Measurements from ENCODE around the gene LYPLA2.
"Not testable (repeated sequence)": the region's sequence is repeated elsewhere in the genome, so short reads cannot be mapped to it uniquely, and the experiment has no call there.

LYPLA2 gene

DNA sequence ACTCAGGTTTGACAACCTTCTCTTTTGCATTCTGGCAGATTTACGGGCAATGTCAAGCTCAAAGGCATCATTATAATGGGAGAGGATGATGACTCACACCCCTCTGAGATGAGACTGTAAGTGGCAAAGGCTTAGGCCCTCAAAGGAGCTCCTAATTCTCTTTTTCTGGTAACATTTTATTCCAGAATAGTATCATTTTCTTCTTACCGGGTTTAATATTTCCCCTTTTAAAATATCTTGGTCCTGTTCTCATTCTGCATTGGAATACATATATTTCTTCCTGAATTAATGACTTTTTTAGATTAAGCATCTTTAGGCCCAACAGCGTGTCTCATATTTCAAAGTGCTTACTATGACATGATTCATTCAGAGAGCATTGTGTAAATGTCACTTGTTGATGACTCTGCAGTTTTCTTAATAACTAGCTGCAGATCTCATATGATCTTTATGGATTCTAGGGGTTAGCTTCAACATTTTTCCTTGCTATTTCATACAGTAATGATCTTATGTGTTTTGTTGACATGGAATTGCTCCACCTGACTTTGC is 11.0 kb upstream of the LYPLA2 start:
- DNase-seq (ENCODE audit: low read depth), result no peak

- DNase-seq (ENCODE audit: low read depth), result not testable (repeated sequence)
Measured at GRCh38 chr1:23783141-23783540, 7.8 kb upstream of the LYPLA2 start.

DNA sequence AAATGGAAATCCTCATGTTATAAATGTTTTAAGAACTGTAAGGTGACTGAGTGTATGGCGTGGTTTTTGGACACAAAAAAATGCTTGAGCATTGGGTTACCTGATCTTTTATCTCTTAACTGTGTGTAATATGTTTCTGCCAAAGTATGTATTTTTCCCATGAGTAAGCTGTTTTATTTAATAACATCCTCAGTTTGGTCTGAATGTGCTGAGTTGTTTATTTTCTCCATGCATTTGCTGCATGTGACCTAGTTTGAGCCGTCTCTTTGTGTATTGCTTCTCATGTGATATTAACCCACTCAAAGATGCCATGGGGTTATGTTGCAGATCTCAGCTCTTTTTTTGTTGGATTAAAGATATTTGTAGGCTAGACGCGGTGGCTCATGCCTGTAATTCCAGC is 6.1 kb upstream of the LYPLA2 start:
- no peak for DNase-seq (ENCODE audit: low read depth)

- no peak for DNase-seq (ENCODE audit: low read depth)
Measured at GRCh38 chr1:23787701-23788100, 3.2 kb upstream of the LYPLA2 start.

DNA sequence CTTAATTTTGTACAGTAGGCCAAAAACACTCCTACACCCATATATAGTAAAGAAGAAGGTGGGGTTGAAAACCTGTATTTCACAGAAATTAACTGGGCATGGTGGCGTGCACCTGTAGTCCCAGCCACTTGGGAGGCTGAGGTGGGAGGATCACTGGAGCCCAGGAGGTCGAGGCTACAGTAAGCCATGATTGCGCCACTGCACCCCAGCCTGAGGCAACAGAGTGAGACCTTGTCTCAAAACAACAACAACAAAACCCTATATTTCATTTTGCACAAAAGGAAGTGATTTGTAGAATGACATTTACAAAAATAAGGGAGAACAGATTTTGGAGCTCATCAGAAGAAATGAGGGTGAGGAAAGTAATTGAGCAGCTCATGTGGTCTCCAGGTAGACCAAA is 2.2 kb upstream of the LYPLA2 start:
- DNase-seq (ENCODE audit: low read depth), result no peak

DNA sequence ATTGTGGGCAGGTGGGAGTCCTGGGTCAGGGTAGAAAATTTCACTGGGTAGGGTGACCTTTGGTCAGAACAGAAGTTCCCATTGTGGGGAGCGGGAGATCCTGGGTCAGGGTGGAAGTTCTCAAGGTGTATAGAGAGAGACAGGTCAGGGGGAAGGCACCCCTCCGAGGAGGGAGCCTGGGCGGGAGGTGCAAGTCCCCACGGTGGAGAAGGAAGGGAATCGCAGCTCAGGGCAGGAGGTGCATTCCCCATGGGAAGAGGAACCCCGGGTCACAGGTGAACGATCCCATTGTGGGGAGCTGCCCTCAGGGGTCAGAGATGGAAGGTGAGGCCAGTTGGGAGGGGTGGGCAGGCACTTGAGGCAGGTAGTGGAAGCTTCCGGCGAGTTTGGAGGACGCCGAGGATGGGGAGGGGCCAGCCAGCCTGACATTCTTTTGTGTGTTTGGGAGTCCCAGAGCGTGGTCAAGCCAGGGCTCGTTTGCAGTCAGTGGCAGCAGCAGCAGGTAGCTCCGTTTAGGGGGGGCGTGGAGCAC is 637 bp downstream of the LYPLA2 start:
- DNase-seq (ENCODE audit: low read depth), result no peak

DNA sequence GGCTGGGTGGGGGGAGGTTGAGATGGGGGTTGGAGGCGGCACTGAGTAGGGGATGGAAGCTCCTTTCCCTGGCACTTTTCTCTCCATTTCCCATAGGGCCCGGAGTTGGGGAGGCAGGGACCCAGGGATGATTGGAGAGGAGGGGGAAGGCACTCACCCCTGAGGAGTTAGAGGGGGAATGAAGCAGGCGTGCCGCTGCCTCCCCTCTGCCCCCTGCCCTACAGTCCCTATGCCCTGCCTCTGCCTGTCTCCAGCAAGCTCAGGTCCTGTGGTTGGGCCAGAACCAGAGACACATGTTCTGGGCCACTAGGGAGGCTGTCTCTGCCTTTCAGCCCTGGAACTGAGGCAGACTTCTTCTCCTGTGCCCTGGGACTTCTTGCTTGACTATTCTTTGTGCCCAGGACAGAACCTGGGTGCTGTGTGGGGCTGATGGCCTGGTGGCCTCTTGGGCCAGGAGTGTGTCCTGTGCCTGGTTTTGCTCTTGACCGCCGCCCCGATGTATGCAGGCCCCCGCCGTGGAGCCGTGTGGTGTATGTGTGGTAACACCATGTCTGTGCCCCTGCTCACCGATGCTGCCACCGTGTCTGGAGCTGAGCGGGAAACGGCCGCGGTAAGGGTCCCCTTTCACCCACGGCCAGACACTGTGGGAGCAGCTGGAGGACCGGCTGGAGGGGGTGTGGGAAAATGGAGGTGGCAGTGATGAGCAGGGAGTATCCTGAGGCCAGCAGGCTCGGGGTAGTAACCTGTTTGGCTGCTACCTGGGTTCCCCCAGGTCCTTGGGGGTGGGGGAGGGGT is 1.4 kb downstream of the LYPLA2 start:
- no peak for DNase-seq (ENCODE audit: low read depth)

GRCh38 chr1:23793018-23793781 is 2.3 kb downstream of the LYPLA2 start:
- DNase-seq (ENCODE audit: low read depth), result no peak

DNA sequence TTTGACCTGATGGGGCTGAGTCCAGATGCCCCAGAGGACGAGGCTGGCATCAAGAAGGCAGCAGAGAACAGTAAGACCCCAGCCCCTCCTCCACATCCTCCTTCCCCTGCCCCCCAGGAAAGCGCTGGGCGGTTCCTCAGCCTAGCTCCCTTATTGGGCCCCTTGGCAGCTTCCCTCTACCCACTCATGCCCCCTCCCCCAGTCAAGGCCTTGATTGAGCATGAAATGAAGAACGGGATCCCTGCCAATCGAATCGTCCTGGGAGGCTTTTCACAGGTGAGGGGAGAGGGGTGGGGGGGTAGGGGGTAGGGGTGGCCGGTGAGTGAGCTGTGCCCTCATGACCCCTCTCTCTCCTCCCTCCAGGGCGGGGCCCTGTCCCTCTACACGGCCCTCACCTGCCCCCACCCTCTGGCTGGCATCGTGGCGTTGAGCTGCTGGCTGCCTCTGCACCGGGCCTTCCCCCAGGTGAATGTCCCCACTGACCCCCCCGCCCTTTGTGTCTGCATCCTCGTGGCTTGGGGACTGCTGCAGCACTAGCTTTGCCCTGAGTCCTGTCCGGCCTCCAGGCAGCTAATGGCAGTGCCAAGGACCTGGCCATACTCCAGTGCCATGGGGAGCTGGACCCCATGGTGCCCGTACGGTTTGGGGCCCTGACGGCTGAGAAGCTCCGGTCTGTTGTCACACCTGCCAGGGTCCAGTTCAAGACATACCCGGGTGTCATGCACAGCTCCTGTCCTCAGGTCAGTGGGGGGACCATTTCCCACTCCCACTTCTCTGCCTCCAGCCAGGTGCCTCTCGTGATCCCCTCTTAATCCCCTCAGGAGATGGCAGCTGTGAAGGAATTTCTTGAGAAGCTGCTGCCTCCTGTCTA is 3.2 kb downstream of the LYPLA2 start:
- no peak for DNase-seq (ENCODE audit: low read depth)

- not testable (repeated sequence) for DNase-seq (ENCODE audit: low read depth)
Measured at GRCh38 chr1:23794732-23795182, 3.8 kb downstream of the LYPLA2 start.

- no peak for DNase-seq (ENCODE audit: low read depth)
Measured at GRCh38 chr1:23795676-23796465, 4.9 kb downstream of the LYPLA2 start.

DNA sequence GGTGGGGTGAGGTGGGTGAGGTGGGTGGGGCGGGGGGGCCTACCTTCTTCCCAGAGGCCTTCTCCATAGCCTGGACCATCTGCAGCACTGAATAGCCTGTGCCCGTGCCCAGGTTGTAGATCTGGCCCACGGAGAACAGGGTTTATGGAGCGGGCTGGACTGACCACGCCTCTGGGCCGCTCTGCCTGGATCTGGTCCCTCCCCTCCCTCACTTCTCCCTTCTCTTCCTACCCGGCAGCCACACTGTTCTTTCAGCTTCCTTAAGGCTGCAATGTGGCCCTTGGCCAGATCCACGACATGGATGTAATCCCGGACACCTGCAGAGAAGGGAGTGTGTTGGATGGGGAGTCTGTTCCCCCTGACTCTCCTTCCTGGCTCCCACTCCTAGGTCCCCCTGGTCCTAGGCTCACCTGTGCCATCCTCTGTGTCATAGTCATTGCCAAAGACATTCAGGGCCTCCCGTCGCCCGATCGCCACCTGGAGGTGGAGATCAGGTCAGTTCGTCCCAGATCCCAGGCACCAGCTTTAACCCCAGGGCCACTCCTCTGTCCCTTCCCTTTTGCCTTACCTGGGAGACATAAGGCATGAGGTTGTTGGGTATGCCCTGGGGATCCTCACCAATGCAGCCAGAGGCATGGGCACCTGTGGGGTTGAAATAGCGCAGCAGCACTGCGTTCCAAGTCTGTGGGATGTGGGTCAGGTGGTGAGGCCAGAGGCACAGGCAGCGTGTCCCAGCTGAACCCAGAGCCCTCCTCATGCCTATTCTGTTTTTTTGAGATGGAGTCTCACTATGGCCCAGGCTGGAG is 5.7 kb downstream of the LYPLA2 start:
- no peak for DNase-seq (ENCODE audit: low read depth)

DNA sequence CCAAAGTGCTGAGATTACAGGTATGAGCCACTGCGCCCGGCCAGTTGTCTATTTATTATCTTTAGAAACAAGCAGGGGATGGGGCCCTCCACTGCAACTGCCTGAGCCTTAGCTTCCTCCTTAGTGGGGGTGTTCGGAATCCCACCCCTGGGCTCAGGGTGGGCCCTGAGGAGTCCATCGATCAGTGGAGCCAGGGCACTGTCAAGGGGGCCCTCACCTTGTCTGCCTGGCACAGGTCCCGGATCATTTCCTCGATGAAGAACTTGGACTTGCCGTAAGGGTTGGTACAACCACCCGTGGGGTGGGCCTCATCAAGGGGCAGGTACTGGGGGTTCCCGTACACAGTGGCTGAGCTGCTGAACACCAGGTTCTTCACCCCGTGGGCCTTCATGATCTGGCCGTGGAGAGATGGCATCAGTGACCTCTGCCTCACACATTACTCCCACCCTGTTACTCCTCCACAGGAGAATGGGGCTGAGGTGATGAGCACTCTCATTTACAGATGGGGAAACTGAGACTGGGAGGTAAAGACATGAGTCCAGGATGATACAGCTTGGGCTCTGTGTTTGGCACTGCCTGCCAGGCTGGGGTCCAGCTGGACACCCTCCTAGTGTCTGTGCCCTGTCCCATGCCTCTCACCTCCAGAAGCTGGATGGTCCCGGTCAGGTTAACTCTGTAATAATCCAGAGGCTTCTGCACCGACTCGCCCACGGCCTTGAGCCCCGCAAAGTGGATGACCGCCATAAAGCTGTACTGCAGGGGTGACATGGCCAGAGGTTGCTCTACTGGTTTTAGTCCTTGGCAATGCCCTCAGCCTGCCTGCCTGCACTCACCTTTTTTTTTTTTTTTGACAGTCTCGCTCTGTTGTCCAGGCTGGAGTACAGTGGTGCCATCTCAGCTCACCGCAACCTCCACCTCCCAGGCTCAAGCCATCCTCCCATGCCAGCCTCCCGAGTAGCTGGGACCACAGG is 6.8 kb downstream of the LYPLA2 start:
- no peak for DNase-seq (ENCODE audit: low read depth)

DNA sequence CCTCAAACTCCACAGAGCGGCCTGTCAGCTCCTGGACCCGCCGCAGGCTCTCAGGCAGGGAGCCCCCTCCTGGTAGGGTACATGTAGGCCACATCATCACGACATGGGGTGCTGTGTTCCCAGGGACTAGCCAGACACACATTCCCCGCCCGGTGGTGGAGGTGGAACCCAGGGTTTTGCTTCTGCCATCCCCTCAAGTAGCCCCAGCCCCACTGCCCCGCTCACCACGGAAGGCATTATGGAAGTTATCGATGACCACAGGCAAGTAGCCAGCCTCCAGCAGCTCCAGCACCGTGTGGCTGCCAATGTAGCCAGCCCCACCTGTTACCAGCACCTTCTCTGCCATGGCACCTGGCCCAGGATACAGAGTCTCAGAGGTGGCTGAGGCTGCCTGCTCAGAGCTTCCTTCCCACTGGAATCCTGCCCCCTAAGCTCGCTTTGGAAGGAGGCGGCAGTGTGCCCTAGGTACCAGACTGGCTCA is 7.8 kb downstream of the LYPLA2 start:
- DNase-seq (ENCODE audit: low read depth), result no peak

- no peak for DNase-seq (ENCODE audit: low read depth)
Measured at GRCh38 chr1:23799255-23799569, 8.3 kb downstream of the LYPLA2 start.

- DNase-seq (ENCODE audit: low read depth), result no peak
Measured at GRCh38 chr1:23799570-23800399, 8.8 kb downstream of the LYPLA2 start.

DNA sequence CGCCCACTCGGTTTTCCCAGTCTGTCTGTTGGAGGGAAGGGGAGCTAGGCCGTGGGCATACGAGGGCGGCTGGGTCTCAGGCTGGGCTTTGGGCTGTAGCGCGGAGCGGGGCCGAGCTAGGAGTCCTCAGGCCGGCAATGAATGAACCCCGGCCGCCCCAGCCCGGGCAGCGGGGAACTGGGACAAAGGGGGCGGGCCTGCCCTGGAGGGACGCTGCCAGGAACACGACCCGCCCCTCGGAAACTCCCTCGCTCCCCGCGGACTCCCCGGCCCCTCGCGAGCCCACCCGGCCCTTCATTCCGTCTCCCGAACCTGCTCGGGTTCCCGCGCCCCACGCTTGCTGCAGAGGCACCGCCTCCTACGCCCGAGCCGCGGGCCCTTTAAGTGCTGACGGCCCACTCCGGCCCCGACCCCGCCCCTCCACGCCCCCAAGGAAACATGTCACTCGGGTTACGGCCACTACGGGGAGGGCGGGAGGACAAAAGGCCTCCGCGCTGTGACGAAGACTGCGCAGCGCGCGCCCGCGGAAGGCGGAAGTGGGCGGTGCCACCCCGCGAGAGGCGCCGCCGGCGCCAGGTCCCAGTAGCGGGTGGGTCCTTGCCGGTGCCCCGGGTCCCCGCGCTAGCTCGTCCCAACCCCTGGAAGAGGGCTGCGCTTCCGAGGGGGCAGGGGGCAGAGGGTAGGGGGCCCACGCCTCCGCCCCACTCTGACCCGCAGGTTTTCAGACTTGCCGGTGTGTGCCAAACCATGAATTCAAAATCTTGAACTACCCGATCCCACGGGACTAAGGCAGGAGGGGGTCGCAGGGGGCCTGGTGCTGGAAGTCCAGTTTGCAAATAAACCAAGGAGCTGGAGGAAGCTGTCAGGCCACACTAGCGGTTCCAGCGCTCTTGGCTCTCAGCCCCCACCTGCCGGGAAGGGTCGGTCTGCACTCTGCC is 9.7 kb downstream of the LYPLA2 start, which contains the start of gene GALE:
Gene GALE (minus strand): TSS at position 355 of the 938 bp plus-strand sequence. CDS start 1,747 bp downstream, outside the sequence.
- DNase-seq (ENCODE audit: low read depth), result peak; percentile 97
